ENCODE measurements around the gene LSM4.

LSM4 gene

GRCh38 chr19:18271433-18271841 is 51.4 kb downstream of the LSM4 start:
- DNase-seq, result peak; percentile 51

GRCh38 chr19:18270326-18270725 is 52.5 kb downstream of the LSM4 start:
- peak; percentile 21 for DNase-seq

DNA sequence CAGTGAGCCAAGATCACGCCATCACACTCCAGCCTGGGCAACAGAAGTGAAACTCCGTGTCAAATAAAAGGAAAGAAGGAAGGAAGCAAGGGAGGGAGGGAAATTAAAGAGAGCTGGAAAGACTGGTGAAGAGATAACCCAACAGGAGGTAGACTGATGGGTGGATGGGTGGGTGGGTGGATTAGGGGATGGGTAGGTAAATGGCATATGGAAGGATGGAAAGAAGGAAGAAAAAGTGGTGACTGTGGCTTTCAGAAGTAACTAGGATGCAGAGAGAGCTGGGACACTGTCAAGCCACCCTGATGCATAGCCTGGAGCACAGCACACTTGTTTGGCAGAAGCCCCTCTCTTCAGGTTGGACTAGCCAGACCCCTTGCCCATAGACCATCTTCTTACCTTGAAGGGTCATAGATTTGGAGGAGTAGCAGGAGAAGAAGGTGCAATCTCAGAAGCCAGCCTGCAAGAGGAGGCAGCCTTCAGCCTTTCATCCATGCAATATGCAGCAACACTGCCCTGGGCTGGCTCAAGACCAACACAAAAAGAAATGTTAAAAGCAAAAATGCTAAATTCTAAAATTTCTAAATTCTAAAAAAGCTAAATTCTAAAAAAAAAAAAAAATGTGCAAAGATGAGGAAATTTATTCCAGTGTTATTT is 53.7 kb downstream of the LSM4 start:
- no peak for DNase-seq

DNA sequence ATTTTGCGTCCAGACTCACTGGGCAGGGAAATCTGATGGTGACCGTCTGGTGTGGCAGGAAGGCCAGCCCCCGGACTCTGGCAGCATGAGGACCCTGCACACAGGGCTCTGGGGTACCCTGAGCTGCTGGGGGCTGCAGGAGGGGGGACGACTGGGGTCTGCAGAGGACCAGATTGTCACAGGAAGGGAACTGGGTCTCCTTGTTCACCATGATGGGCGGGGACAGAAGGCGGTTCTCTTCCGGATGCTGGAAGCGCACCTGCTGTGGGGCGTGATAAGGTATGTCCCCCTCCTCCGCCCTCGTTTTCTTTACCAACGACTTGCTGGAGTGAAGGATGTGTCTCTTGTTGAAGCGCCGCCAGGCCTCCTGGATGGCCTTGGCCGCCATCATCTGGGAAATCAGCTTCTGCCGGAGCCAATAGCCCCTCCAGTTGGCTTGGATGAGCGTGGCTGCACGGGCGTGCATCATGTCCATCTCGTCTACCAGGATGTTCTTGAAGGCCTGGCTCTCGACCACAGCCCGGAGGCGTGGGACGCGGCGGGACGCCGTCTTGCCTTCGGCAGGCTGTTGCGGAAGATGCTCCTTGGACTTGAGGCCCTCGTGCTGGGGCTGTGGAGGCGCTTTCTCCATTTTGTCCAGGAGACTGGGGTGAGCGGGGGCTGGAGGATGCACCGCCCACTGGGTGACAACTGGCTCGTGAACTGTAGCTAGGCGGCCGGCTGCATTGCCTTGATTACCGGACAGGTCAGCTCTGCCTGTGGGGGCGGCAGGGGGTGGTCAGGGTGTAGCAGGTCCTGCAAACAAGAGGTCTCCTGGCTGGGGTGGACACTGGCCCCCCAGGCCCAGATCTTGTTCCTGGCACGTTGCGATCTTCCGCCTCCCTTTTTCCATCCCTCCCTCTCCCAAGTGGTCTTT is 55.8 kb downstream of the LSM4 start:
- DNase-seq, result no peak

- DNase-seq, result no peak
These were observed 57.3 kb downstream of the LSM4 start for GRCh38 chr19:18265582-18265981.

DNA sequence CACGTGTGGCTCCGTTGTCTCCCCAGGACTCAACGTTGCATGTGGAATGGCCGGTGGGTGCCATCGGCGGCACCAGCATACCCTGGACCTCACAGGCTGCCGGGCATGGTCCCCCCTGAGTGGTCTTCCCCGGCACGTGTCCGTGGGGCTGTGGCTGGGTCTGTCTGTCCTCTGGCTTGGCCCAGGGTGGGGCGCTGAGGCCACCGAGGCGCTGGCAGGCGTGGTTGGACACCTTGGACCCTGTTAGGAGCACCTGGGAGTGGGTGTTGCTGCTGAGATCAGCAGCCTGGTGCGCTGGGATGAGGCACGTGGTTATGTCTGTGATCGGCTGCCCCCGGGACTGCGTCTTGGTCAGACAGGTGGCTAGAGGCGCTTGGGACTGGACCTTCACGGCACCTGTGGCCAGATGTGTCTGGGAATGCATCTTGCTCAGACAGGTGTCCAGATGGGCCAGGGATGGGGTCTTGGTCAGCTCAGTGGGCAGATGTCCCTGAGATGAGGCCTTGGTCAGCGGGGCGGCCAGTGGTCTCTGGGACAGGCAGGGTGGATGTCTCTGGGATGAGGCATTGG is 57.8 kb downstream of the LSM4 start:
- no peak for DNase-seq

- no peak for DNase-seq
These were observed 58.6 kb downstream of the LSM4 start for GRCh38 chr19:18264137-18264854.

DNA sequence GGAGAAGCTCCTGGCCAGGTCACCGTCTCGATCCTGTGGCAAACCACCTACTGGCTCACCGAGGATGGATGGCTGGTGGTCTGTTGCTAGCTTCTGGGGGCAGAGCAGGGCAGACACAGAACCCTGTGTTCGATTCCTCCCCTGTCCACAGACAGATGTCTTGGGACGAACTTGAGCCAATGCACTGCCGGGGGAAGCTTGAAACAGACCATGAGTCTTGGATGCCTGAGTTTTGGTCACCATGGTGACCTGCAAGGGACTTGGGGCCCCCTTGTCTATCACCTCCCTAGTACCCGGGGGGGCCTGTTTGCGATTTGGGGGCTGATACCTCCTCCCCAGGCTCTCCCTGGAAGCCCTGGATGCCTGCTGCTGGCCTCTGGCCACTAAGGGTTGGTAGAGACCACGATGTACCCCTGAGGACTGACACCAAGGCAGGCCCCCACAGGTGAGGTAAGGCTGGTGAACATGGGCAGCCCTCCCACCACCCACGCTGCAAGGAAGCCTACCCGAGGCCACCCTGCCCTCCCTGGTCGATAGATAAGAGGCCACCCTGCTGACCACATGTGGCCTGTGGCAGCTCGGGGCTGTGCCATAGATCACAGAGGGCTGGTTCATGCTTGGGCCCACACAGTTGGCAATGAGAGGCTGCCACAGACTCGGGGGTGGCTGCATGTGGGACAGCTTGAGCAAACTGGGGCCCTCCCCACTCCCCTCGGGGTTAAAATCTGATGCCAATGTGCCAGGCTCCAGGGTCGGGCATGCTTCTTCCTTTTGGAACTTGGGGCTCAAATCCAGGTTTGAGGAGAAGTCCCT is 59.3 kb downstream of the LSM4 start:
- DNase-seq, result no peak

DNA sequence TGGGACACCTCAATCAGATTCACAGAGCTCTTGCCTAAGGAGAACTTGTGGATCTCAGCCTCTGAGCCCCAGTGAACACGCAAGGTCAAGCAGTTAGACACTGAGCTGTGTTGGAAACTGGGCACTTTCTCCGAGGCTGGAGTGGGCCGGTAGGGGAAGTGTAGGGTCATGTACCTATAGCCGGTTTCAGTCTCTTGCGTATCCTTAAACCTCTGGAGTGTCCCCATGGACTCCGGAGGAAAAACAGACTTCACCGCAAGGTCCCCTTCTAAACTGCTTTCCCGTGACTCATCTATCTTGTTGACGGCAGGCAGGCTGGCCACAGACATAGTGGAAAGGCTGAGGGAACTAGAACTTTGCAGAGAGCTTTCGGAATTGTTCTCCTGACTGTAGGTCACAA is 60.0 kb downstream of the LSM4 start:
- peak; percentile 8 for DNase-seq

GRCh38 chr19:18262144-18262543 is 60.7 kb downstream of the LSM4 start:
- peak; percentile 8 for DNase-seq

- peak; percentile 14 for DNase-seq
These were observed 61.4 kb downstream of the LSM4 start for GRCh38 chr19:18261474-18261873.

GRCh38 chr19:18259893-18260292 is 63.0 kb downstream of the LSM4 start:
- peak; percentile 23 for DNase-seq

DNA sequence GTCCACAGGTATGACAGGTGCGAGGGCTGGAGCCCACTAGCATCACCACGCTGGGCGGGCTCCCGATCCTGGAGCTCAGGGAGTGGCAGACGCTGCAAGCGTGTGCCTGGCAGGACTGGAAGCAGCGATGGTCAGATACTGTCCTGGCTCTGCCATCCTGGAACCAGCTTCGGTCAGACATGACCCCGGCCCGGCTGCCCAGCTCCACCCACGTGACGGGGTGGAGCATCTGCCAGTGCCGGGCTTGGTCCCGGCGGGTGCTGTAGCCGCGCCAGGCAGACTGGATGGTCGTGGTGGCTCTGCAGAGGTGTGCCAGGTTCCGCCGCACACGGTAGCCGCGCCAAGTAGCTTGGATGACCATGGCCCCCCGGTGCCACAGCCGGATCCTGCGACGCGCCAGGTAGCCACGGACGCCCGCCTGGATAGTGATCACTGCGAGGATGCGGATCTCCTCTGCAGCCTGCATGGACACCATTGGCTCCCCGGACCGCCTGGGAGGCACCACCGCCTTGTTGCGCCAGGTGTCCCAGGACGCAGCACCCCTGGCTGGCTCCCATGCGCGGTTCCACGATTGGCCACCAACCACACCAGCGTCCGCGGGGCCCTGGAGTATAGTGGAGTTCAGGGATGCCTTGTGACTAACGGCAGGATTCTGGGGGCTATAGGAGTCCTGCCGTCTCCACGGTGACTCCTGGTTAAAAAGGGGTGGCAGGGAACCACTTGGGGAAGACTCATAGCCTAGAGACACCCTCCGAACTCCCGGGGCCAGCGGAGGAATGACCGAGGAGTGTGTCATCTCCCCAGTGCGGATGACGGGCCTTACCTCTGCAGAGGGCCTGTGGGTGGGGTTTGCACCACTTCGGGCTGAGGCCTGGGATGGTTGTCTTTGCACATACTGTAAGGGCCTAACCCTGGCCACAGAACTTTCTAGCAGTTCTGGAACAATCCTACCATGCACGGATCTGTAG is 65.1 kb downstream of the LSM4 start:
- DNase-seq, result no peak
